Right lobe of liver (tissue), 6 donors: ENCODE results near the gene ZNF581. TPM values are rescaled to one million over a fixed set of nuclear protein-coding genes. Genes with fewer than 3 reads are reported as not detected.
A peak's percentile ranks its signal among the peaks of the same experiment; 100 is the strongest.

ENCODE experiments used
- ATAC-seq, 4 donors: fragments of 200-7000 bp; cut with Tn5 transposase; one replicate each; pipeline ENCODE4 v1.9.1; 2020; ENCODE audit warnings: mild to moderate bottlenecking in 4 of 4, moderate library complexity in 4 of 4
- DNase-seq, 3 donors: peaks; one replicate each; pipeline ENCODE4 v3.0.0-alpha.2; 2020
- H3K27ac ChIP-seq, 3 donors: fragments of 200-600 bp; one replicate each; pipeline ENCODE4 v1.8.0; 2022
- H3K27me3 ChIP-seq, 2 donors: fragments of 200-600 bp; one replicate each; pipeline ENCODE4 v1.8.0; 2022
- H3K36me3 ChIP-seq, 4 donors: fragments of 200-600 bp; sonication (generic) in 1 of 4; one replicate each; pipeline versions ENCODE4 v1.5.1 to v1.8.0; 2017 to 2022; ENCODE audit warnings: control low read depth in 1 of 4
- H3K4me1 ChIP-seq, 4 donors: fragments of 200-600 bp; sonication (generic) in 1 of 4; one replicate each; pipeline versions ENCODE4 v1.5.1 to v1.8.0; 2017 to 2022; ENCODE audit warnings: control low read depth in 1 of 4
- H3K4me3 ChIP-seq, 3 donors: fragments of 200-600 bp; one replicate each; pipeline ENCODE4 v1.8.0; 2022
- H3K9me3 ChIP-seq, 4 donors: fragments of 200-600 bp; sonication (generic) in 1 of 4; one replicate each; pipeline versions ENCODE4 v1.5.1 to v1.8.0; 2017 to 2022; ENCODE audit warnings: control low read depth in 1 of 4
- POLR2A ChIP-seq: fragments of 450-650 bp; IDR thresholded peaks from one replicate; pipeline ENCODE4 v1.6.1; 2017; ENCODE audit warnings: antibody characterized with exemption, mild to moderate bottlenecking
- WGBS: methylation state at CpG from one replicate; pipeline ENCODE4 v1.1.6; 2018; ENCODE audit warnings: low coverage, low lambda C conversion rate; ENCODE audit not compliant: insufficient coverage; ENCODE audit errors: missing lambda C conversion rate; 5-methylcytosine and 5-hydroxymethylcytosine counted together
- intact Hi-C, 2 donors: fragments of 100-400 bp; cut with DNase I; formaldehyde crosslinking; loops; one replicate each; pipeline versions ENCODE4 v1.11.2 to v1.14.1; 2022
- total RNA-seq, 6 experiments: library from RNA; depleted of rRNA in 2 of 6; stranded (reverse); fragments of >200 nt in 2 of 6; fragmentation: NEBNext Ultra II Directional in 3 of 6; extraction: Animal tissue kit (Norgen Biotek cat#: 25700) in 3 of 6; gene quantifications; one replicate each; pipeline versions ENCODE4 v1.1.0 to v1.2.4, GENCODE V29; 2016 to 2023
- TF ChIP-seq, protein P1 (sequence below), 4 donors: fragments of 200-600 bp in 3 of 4; fragments of 450-650 bp in 1 of 4; IDR thresholded peaks; one replicate each; pipeline versions ENCODE4 v1.5.1 to v1.8.0; 2016 to 2022; ENCODE audit warnings: antibody characterized with exemption in 4 of 4, mild to moderate bottlenecking in 2 of 4
- donor health status: DM: no; HTN: yes; CAD: no.
- donor health status: DM: no; HTN: no; CAD: no.
- donor health status: DM: no; HTN: no; CAD: no.
- donor health status: DM: no; HTN: yes; CAD: no.
- donor health status: DM: no; HTN: yes; CAD: no.

Gene ZNF581
- total RNA-seq, 6 experiments from 2014 or later, result 2.7 to 7.3 (median 5.1) TPM

DNA sequence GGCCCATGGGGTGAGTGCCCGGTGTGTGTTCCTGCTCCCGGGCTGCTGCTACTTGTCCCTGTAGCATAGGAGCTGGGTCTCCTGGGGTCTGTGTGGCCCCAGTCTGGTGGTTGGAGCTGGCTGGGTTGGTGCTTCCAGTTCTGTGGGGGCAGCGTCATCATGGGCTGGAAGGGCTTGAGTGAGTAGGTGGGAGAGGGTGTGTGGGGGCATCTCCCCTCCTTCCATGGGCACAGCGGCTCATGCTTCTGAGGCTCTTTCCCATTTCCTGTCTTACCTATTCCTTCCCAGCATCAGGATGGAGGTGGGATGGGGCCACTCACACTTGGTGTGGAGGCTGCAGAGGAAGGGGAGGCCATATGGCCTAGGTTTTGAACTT lies 23.5 kb downstream of the ZNF581 start:
- WGBS, result 100% methylated on average over 1 of the region's 4 CpGs
- Histone ChIP-seq H3K27ac (no peak overlapping the region), H3K4me3 (no peak overlapping the region), H3K9me3 (no peaks in the 10 kb centered on the region), H3K36me3 (peaks cover 17 to 78% (median 38%) of the 10 kb centered on the region in 4 donors), H3K4me1 (no peaks in the 10 kb centered on the region), H3K27me3 (no peaks in the 10 kb centered on the region)
- ATAC-seq (no peak), DNase-seq (no peak)
- intact Hi-C loops, result no loop called here
- TF ChIP-seq POLR2A, result no peak
- TF ChIP-seq, protein P1, sequence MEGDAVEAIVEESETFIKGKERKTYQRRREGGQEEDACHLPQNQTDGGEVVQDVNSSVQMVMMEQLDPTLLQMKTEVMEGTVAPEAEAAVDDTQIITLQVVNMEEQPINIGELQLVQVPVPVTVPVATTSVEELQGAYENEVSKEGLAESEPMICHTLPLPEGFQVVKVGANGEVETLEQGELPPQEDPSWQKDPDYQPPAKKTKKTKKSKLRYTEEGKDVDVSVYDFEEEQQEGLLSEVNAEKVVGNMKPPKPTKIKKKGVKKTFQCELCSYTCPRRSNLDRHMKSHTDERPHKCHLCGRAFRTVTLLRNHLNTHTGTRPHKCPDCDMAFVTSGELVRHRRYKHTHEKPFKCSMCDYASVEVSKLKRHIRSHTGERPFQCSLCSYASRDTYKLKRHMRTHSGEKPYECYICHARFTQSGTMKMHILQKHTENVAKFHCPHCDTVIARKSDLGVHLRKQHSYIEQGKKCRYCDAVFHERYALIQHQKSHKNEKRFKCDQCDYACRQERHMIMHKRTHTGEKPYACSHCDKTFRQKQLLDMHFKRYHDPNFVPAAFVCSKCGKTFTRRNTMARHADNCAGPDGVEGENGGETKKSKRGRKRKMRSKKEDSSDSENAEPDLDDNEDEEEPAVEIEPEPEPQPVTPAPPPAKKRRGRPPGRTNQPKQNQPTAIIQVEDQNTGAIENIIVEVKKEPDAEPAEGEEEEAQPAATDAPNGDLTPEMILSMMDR (IDR thresholded peaks at IDR 0.05), result no peak

DNA sequence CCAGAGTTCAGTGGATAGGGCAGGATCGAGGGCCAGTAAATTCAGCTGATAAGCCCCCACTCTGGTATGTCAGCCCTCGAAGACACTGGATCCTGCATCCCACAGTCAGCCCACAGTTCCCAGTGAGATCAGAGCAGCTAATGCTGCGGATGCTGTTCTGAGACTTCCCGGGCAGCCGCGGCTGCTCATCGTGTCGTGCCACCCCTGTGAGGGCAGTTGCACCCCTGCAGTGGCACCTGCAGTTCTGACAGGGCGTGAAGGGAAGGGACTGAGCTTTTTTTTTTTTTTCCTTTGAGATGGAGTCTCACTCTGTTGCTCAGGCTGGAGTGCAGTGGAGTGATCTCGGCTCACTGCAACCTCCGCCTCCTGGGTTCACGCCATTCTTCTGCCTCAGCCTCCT lies 24.1 kb downstream of the ZNF581 start:
- Histone ChIP-seq H3K4me3 (no peak overlapping the region), H3K4me1 (no peaks in the 10 kb centered on the region), H3K27me3 (no peaks in the 10 kb centered on the region), H3K27ac (no peak overlapping the region), H3K9me3 (no peaks in the 10 kb centered on the region), H3K36me3 (peaks cover 17 to 80% (median 36%) of the 10 kb centered on the region in 4 donors)
- intact Hi-C loops, result no loop called here
- 80% methylated on average over 4 of the region's 12 CpGs for WGBS
- TF ChIP-seq, protein P1 (IDR thresholded peaks at IDR 0.05), result no peak
- no peak for TF ChIP-seq POLR2A
- DNase-seq (no peak), ATAC-seq (no peak)

DNA sequence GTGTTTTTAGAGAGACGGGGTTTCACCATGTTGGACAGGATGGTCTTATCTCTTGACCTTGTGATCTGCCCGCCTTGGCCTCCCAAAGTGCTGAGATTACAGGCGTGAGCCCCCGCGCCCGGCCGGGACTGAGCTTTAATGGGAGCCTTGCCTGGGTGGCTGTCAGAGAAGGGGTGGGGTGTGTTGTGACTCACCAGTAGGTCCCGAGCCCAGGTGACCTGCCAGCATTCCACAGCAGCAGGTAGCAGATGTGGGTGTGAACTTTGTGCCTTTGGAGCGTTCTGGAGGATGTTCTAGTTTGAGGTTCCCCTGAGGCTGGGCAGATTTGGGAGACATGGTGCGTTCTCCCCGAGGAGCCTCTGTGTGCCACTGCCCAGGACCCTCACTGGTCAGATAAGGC lies 24.5 kb downstream of the ZNF581 start:
- Histone ChIP-seq H3K4me3 (no peak overlapping the region), H3K36me3 (peaks cover 17 to 80% (median 33%) of the 10 kb centered on the region in 4 donors), H3K27ac (no peak overlapping the region), H3K9me3 (no peaks in the 10 kb centered on the region), H3K27me3 (no peaks in the 10 kb centered on the region), H3K4me1 (no peaks in the 10 kb centered on the region)
- no CpG with 5 or more reads among the region's 11 CpGs for WGBS
- ATAC-seq (peak in 1 of 4 donors; percentile 39), DNase-seq (no peak)
- TF ChIP-seq POLR2A, result no peak
- intact Hi-C loops, result no loop called here

DNA sequence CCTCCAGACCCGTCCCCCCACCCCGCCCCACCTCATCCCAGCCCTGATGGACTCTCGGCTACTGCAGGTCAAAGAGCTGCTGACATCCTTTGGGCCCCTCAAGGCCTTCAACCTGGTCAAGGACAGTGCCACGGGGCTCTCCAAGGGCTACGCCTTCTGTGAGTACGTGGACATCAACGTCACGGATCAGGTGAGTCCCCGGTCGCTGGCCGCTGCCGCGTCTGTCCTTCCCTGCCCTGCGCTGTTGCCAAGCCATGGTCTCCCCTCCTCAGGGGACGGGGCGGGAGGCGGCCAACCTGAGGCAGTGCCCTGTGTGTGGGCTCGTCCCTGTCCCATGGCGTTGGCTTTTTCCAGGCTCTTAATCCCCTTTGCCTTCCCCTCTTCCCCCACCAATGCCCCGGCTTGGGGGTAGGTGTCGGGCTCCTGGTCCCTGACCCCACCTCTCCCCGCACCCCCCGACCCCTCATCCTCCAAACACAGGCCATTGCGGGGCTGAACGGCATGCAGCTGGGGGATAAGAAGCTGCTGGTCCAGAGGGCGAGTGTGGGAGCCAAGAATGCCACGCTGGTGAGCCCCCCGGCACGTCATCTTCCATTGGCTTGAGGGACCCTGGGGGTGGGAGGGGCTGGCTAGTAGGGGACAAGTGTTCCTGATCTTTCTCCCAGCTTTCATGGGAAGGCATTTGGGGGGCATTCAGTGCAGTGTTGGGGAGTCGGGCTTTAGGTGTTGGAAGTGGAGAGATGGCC lies 25.3 kb downstream of the ZNF581 start:
- no peak overlapping the region for H3K4me3 ChIP-seq
- H3K4me1 ChIP-seq, result no peaks in the 10 kb centered on the region
- H3K27me3 ChIP-seq, result no peaks in the 10 kb centered on the region
- H3K9me3 ChIP-seq, result no peaks in the 10 kb centered on the region
- H3K36me3 ChIP-seq, result peaks cover 14 to 76% (median 29%) of the 10 kb centered on the region in 4 donors
- TF ChIP-seq POLR2A, result no peak
- TF ChIP-seq, protein P1 (IDR thresholded peaks at IDR 0.05), result no peak
- DNase-seq, result no peak
- intact Hi-C loops, result no loop called here
- no peak overlapping the region for H3K27ac ChIP-seq
- 85% methylated on average over 4 of the region's 30 CpGs for WGBS
- no peak for ATAC-seq

DNA sequence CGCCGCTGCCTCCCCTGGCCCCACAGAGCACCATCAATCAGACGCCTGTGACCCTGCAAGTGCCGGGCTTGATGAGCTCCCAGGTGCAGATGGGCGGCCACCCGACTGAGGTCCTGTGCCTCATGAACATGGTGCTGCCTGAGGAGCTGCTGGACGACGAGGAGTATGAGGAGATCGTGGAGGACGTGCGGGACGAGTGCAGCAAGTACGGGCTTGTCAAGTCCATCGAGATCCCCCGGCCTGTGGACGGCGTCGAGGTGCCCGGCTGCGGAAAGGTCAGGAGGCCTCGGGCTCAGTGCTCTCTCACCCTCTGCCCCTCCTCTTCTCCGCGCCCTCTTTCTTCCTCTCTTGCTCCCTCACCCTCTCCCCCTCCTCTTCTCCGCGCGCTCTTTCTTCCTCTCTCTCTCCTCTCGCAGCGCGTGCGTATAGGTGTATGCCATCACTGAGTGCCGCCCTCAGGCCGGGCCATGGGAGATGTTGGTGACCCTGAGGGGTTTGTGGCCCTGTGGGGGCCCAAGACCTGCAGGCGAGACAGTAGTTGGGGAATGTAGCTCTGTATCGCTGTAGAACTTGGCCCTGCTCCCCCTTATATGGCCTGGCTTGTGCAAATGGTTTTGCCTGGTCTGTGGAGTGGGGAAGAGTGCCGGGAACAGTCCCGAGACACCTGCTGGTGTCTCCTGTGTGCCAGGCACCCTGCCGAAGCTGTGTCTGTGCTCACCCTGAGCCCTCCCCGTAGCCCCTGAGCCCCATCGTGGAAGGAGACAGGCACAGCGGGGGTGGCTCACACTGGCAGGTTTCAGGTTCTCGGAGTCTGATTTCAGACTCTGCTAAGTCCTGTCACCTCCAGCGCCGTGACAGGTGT lies 26.2 kb downstream of the ZNF581 start:
- Histone ChIP-seq H3K27me3 (no peaks in the 10 kb centered on the region), H3K4me1 (peaks cover 0 to 5% (median 2%) of the 10 kb centered on the region in 4 donors), H3K36me3 (peaks cover 10 to 68% (median 25%) of the 10 kb centered on the region in 4 donors), H3K27ac (no peak overlapping the region), H3K9me3 (no peaks in the 10 kb centered on the region), H3K4me3 (no peak overlapping the region)
- ATAC-seq, result no peak
- 88% methylated on average over 10 of the region's 43 CpGs for WGBS
- no peak for TF ChIP-seq POLR2A
- TF ChIP-seq, protein P1 (IDR thresholded peaks at IDR 0.05), result no peak
- intact Hi-C loops, result no loop called here
- no peak for DNase-seq
